ENCODE measurements around the gene LRRC74A. TPM values are rescaled to one million over a fixed set of nuclear protein-coding genes. Genes with fewer than 3 reads are reported as not detected.
"Not testable (repeated sequence)": the region's sequence is repeated elsewhere in the genome, so short reads cannot be mapped to it uniquely, and the experiment has no call there.

Gene LRRC74A
- total RNA-seq, 1 experiment from 2014 or later, result not detected

DNA sequence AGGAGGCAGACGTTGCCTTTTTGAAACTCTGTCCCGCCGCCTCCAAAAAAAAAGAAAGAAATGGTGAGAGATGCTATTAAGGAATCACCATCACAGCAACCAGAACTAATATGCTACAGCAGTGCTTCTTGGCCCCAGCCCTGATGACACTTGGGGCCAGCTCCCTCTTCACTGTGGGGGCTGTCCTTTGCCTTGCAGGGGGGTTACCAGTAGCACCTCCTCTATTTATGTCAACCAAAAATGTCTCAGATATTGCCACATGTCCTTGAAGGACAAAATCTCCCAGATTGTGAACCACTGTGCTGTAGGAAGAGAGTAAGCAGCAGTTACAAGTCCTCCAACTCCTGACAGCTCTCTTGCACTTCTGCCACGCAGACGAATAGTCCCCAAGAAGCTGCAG is 76.4 kb downstream of the LRRC74A start:
- in situ Hi-C loops (cut with HindIII; ENCODE audit: low pct_unique_long_range_greater_than_20kb, low sequenced_read_pairs), result no loop called here
- no peak for DNase-seq (ENCODE audit: low read depth, low spot score)

DNA sequence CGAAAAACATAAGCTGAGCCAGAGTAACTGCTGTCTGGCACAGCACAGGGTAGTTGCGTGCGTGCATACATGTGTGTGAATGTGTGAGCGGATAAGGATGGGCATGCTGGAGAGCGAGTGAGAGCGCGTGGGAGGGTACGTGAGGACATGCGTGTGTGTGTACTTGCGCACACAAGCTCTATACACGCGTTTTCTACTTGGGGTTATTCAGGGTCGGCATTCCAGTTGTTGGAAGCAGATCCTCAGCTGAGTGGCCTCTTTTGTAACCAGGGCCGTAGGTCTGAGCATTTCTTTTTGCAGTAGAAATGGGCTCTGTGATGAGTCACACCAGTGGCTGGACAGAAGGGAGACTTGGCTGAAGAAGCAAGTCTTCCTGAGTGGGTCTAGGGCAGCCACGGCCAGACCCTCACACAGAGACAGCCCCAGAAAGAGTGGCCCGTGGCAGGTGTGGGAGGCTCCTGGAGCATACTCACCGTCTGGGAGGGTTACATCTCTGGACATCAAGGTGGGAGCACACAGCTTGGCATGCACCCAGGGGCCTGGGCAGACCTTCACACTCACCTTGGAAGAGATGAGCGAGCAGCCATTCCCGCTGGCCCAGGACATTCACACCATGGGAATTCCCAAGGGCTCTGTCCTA is 78.0 kb downstream of the LRRC74A start:
- in situ Hi-C loops (cut with HindIII; ENCODE audit: low pct_unique_long_range_greater_than_20kb, low sequenced_read_pairs), result no loop called here
- DNase-seq (ENCODE audit: low read depth, low spot score), result no peak

DNA sequence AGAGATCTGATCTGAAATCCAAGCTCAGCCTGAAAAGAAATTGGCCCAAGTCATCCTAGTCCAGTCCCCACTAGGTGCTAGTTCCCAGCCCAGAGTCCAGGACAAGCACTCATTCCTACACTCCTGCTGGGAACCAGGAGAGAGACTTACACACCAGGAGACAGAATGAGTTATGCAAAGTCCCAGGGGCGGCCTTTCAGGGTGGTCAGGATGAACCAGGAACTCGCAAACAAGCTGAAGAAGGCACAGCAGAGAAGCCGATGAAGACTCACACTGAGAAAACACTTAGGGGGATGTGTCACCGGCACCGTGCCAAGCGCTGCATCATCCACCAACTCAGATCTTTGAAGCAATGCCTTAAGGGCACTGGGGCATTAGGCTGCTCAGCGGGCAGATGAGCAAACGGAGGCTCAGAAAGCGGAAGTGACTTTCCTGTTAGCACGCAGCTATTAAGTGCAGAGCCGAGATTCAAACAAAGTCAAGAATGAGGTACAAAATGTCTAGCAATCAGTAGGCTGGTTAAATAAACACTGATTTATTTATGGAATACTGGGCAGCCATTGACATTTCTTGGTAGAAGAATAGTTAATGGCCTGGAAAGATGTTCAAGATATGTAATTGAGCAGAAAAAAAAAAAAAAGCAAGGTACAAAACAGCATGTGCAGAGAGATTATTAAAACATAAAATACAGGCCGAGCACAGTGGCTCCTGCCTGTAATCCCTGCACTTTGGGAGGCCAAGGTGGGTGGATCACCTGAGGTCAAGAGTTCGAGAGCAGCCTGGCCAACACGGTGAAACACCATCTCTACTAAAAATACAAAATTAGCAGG is 78.7 kb downstream of the LRRC74A start:
- DNase-seq (ENCODE audit: low read depth, low spot score), result peak; percentile 89
- in situ Hi-C loops (cut with HindIII; ENCODE audit: low pct_unique_long_range_greater_than_20kb, low sequenced_read_pairs), result no loop called here

DNA sequence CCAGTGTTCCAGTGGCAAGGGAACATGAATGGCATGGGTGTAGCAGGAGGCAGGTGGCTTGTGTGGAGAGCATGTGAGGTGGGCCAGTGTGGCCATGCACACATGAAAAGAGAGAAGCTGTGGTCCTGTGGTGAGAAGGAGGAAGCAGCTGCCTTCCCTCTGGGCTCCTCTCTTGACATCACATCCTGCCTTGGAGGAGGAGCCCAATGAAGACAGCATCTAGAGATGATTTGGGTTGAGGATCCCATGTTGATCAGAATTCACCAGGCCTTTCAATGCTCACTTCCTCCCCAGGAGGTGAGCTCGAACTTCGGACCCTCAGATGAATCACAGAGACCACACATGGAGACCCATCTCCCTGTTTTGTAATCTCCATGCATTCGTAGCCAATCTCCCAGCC is 82.6 kb downstream of the LRRC74A start:
- no peak for DNase-seq (ENCODE audit: low read depth, low spot score)
- in situ Hi-C loops (cut with HindIII; ENCODE audit: low pct_unique_long_range_greater_than_20kb, low sequenced_read_pairs), result no loop called here

GRCh38 chr14:76909266-76909665 is 83.1 kb downstream of the LRRC74A start:
- in situ Hi-C loops (cut with HindIII; ENCODE audit: low pct_unique_long_range_greater_than_20kb, low sequenced_read_pairs), result no loop called here
- DNase-seq (ENCODE audit: low read depth, low spot score), result no peak

- no peak for DNase-seq (ENCODE audit: low read depth, low spot score)
- in situ Hi-C loops (cut with HindIII; ENCODE audit: low pct_unique_long_range_greater_than_20kb, low sequenced_read_pairs), result no loop called here
Observed at GRCh38 chr14:76910371-76910890, 84.2 kb downstream of the LRRC74A start.

DNA sequence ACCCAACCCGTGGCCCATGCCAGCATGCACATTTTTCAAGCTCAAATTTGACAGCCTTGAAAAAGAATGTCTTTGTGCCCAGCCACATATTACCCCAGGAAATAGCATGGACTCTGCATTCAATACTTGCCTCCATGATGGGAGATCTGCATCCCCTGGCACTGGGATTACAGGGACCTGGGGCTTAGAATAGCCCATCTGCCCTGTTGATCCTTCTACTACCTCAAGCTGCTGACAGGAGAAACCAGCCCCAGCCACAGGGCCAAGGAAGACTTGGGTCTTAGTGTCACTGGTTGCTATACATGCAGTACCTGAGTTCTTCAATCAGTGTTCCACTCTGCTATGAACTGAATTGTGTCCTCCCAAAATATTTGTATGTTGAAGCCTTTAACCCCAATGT is 85.3 kb downstream of the LRRC74A start:
- no peak for DNase-seq (ENCODE audit: low read depth, low spot score)
- in situ Hi-C loops (cut with HindIII; ENCODE audit: low pct_unique_long_range_greater_than_20kb, low sequenced_read_pairs), result no loop called here

DNA sequence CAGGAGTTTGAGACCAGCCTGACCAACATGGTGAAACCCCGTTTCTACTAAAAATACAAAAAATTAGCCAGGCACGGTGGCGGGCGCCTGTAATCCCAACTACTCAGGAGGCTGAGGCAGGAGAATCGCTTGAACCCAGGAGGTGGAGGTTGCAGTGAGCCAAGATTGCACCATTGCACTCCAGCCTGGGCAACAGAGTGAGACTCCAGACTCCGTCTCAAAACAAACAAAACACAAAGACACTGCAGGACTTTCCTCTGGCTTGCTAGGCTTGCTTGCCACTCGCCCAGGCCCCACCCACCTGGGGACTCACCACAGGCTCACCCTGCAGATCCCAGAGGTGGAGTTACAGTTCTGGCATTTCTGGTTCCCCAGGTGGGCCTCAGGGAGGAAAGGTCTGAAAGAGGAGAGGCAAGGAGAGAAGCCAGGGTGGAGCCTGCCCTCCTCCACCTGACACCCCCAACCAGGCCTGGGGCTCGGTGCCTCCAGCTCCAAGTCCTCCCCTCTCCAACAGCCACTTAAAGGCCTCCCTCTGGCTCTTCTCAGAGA is 88.4 kb downstream of the LRRC74A start:
- in situ Hi-C loops (cut with HindIII; ENCODE audit: low pct_unique_long_range_greater_than_20kb, low sequenced_read_pairs); DNase-seq (ENCODE audit: low read depth, low spot score): not testable (repeated sequence)

DNA sequence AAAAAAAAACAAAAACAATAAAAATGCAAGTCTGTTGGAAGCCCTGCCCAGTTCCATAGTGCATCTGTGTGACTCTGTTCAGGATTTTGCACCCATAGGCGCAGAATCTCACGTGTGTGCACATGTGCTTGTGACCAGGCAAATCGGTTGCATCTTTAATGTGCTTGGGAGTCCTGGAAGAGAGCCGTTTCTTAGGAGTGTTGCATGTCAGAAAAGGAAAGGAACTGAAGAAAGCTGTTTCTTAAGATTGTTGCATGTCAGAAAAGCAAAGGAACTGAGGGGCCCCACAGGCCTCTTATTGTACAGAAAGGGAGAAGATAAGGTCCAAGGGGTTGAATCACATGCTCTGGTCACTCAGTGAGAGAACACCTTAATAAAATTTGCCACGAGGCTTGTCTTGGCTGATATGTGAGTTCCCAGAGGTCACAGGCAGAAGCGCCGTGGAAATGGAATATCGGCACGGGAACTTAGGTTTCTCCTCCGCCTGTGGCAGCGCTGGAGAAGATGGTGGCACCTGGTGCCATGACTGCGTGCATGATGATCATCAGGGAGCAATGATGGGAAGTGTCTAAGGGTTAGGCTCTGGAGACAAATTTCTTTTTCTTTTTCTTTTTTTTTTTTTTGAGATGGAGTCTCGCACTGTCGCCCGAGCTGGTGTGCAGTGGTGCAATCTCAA is 90.0 kb downstream of the LRRC74A start:
- in situ Hi-C loops (cut with HindIII; ENCODE audit: low pct_unique_long_range_greater_than_20kb, low sequenced_read_pairs), result no loop called here
- no peak for DNase-seq (ENCODE audit: low read depth, low spot score)

- DNase-seq (ENCODE audit: low read depth, low spot score), result peak; percentile 87
- in situ Hi-C loops (cut with HindIII; ENCODE audit: low pct_unique_long_range_greater_than_20kb, low sequenced_read_pairs), result no loop called here
Observed at GRCh38 chr14:76917158-76917596, 91.0 kb downstream of the LRRC74A start.

DNA sequence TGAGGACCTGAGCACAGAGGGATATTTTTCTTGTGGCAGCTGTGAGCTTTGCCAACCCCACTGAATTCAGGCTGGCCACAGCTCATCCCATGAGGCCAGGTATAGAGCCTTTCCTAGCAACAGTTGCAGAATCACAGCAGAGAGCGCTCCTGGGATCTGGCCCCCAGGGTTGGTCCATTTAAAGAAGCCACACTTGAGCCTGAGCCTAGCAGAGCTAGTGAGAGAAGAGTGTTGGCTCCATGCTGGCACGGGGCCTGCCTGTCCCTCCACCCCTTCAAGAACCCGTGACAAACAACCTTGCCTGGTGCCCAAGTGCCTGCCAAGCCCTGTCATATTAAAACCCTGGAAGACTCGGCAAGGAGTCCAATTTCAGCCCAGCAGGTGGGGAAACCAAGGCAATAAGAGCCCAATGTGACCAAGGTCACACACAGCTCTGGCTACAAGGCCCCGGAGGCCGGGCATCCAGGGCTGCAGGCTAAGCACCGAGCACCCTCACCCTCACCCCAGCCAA is 91.6 kb downstream of the LRRC74A start:
- in situ Hi-C loops (cut with HindIII; ENCODE audit: low pct_unique_long_range_greater_than_20kb, low sequenced_read_pairs), result no loop called here
- DNase-seq (ENCODE audit: low read depth, low spot score), result no peak

DNA sequence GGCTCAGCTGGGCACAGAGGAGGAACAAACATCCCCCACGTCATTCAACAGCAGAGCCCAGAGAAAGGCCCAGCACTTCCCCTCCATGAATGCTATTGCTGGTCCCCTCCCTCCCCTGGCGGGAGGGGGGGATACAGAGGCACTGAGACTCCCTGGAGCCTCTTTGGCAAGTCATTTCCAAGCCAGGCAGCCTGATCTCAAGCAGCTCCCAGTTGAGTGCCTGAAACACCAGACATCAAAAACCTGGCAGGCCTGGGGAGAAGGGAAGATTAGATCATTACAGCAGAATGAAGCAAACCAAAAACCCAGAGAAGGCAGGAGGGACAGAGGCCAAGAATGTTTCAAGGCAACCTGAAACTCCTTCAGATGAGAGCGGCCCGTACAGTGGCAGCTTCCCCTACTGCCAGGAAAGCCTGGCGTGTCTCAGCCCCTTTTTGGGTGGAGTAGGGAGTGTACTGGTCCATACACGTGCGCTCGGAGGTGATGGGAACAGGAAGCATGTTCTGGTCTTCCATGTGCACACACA is 92.1 kb downstream of the LRRC74A start:
- in situ Hi-C loops (cut with HindIII; ENCODE audit: low pct_unique_long_range_greater_than_20kb, low sequenced_read_pairs), result no loop called here

DNA sequence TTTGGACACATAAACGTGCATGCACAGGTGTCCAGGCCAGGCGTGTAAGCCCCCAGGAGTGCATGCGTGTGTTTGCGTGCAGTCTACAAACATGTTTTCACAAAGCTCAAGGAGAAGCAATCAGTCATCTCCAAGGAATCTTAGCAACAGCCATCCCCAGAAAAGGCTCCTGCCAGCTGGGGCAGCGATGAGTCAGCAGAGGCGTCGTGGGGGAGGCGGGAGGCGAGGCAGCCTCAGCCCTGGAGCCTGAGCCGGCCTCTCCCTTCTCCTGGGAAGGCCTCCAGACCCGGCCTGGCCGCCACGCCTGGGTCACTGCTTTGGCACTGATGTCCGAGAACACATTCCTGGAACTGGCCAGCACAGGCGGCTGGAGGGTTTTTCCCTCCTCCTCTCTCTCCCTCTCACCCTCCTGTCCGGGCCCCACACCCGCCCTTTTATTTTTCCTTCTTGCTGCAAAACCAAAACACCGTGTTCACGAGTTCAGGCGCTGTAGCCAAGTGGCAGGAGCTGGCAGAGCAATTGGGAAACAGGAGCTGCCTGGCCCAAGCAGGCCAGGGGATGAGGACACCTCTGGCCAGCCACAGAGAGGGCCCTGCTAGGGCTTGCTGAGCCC is 92.7 kb downstream of the LRRC74A start:
- DNase-seq (ENCODE audit: low read depth, low spot score), result peak; percentile 44
- in situ Hi-C loops (cut with HindIII; ENCODE audit: low pct_unique_long_range_greater_than_20kb, low sequenced_read_pairs), result no loop called here

More for the DNA sequence above, 92.1 kb downstream of the LRRC74A start:
- no peak for DNase-seq (ENCODE audit: low read depth, low spot score)

Other genes starting within 250 kb of the LRRC74A start
- 1.9 and 2.6 TPM in 2 replicates for gene VASH1, start 64.9 kb upstream of the LRRC74A start, total RNA-seq (2014; rRNA removed; shearing (Covaris generic))
- gene ANGEL1, start 13.5 kb upstream of the LRRC74A start, total RNA-seq (2014; rRNA removed; shearing (Covaris generic)), result 13.4 and 15.4 TPM in 2 replicates
- 27.2 and 28.7 TPM in 2 replicates for gene IRF2BPL, start 202.3 kb downstream of the LRRC74A start, total RNA-seq (2014; rRNA removed; shearing (Covaris generic))